Common myeloid progenitor, CD34-positive (primary cell): ENCODE measurements around the gene SDR9C7.
"Not testable (repeated sequence)": the region's sequence is repeated elsewhere in the genome, so short reads cannot be mapped to it uniquely, and the experiment has no call there.

Source experiments
- CTCF ChIA-PET: fragments of 350-600 bp; sonication (Branson Sonifier 250); formaldehyde crosslinking; loops from one replicate; lab custom pipeline; 2021; ENCODE audit warnings: antibody characterized with exemption; lab: Charles Lee
- POLR2A ChIA-PET: fragments of 350-600 bp; sonication (Branson Sonifier 250); formaldehyde crosslinking; loops from one replicate; lab custom pipeline; 2021; ENCODE audit warnings: antibody characterized with exemption; lab: Charles Lee
- DNase-seq, 3 donors: peaks; one replicate each; pipeline versions ENCODE4 v3.0.0 to v3.0.0-alpha.2; 2013
- H3K27ac ChIP-seq, 2 experiments: 1 replicate in 1 of 2; 2 replicates in 1 of 2; pipeline ENCODE4 v1.7.0; 2013; ENCODE audit warnings: inconsistent platforms in 2 of 2, low read length in 2 of 2, mild to moderate bottlenecking in 2 of 2, low read depth in 1 of 2, moderate library complexity in 1 of 2; ENCODE audit not compliant: severe bottlenecking in 2 of 2, insufficient read depth in 1 of 2, poor library complexity in 1 of 2
- H3K27me3 ChIP-seq, 5 experiments: replicated peaks in 2 of 5; 1 replicate in 3 of 5; 2 replicates in 2 of 5; pipeline versions ENCODE4 v1.6.1 to v1.7.0; 2013; ENCODE audit warnings: low read length in 4 of 5, mild to moderate bottlenecking in 2 of 5, moderate library complexity in 2 of 5, inconsistent platforms in 1 of 5; ENCODE audit not compliant: insufficient read depth in 5 of 5, control insufficient read depth in 4 of 5
- H3K36me3 ChIP-seq, 4 experiments: 1 replicate in 2 of 4; 2 replicates in 2 of 4; pipeline versions ENCODE4 v1.6.1 to v1.7.0; 2013; ENCODE audit warnings: low read length in 3 of 4, control low read depth in 1 of 4, mild to moderate bottlenecking in 1 of 4; ENCODE audit not compliant: control insufficient read depth in 4 of 4, insufficient read depth in 4 of 4
- H3K4me1 ChIP-seq, 4 experiments: 1 replicate in 3 of 4; 2 replicates in 1 of 4; pipeline versions ENCODE4 v1.6.1 to v1.7.1; 2013; ENCODE audit warnings: low read length in 3 of 4, mild to moderate bottlenecking in 3 of 4, control low read depth in 1 of 4, inconsistent platforms in 1 of 4, moderate library complexity in 1 of 4; ENCODE audit not compliant: control insufficient read depth in 4 of 4, insufficient read depth in 4 of 4; ENCODE audit errors: control extremely low read depth in 1 of 4
- H3K4me3 ChIP-seq, 7 experiments: 1 replicate in 4 of 7; 2 replicates in 3 of 7; pipeline versions ENCODE4 v1.5.1 to v1.7.0; 2013; ENCODE audit warnings: mild to moderate bottlenecking in 7 of 7, low read length in 6 of 7, moderate library complexity in 6 of 7, inconsistent platforms in 2 of 7, low read depth in 2 of 7, control low read depth in 1 of 7; ENCODE audit not compliant: insufficient read depth in 4 of 7, control insufficient read depth in 1 of 7; ENCODE audit errors: extremely low read depth in 1 of 7
- H3K9me3 ChIP-seq, 5 experiments: 1 replicate in 4 of 5; 2 replicates in 1 of 5; pipeline versions ENCODE4 v1.6.1 to v1.7.1; 2013; ENCODE audit warnings: low read length in 4 of 5, mild to moderate bottlenecking in 2 of 5, inconsistent platforms in 1 of 5, low read depth in 1 of 5, moderate library complexity in 1 of 5; ENCODE audit not compliant: control insufficient read depth in 4 of 5, insufficient read depth in 2 of 5; ENCODE audit errors: control extremely low read depth in 1 of 5
- WGBS: methylation state at CpG from one replicate; pipeline ENCODE4 v1.1.5; 2013; ENCODE audit not compliant: insufficient coverage; 5-methylcytosine and 5-hydroxymethylcytosine counted together

SDR9C7 gene

GRCh38 chr12:56941299-56942017, 7.2 kb upstream of the SDR9C7 start:
- DNase-seq: peak in 2 of 3 donors; percentile 70 to 86

DNA sequence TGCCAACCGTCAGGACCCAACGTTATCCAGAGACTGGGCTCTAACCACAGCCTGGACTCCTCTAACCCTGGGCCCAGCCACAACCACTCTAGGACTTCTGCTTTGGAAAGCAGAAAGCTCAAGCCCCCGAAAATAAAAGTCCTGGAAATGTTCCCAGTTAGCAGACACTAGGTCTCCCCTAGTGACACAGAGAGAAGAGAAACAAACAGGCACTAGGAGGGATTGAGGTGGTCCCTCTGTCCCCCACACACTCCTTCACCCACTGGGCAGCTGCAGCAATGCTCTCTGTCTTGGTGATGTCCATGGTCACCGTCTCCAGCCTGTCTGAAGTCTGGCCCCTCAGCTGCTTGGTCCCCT, 6.7 kb upstream of the SDR9C7 start:
- CTCF ChIA-PET, H3K9me3 ChIP-seq, H3K4me3 ChIP-seq, H3K36me3 ChIP-seq, H3K27ac ChIP-seq, H3K27me3 ChIP-seq, POLR2A ChIA-PET, DNase-seq: not testable (repeated sequence)
- H3K4me1 ChIP-seq: peaks cover 0 to 14% (median 13%) of the 10 kb centered on the region in 4 experiments
- WGBS: no CpG with 5 or more reads among the region's 4 CpGs

More at GRCh38 chr12:56941299-56942017, 7.2 kb upstream of the SDR9C7 start:
- H3K9me3 ChIP-seq: no peaks in the 10 kb centered on the region
- no peak overlapping the region for H3K4me3 ChIP-seq
- no peaks in the 10 kb centered on the region for H3K27me3 ChIP-seq
- H3K27ac ChIP-seq: no peak overlapping the region
- H3K4me1 ChIP-seq: peaks cover 0 to 14% (median 13%) of the 10 kb centered on the region in 4 experiments
- ChIA-PET CTCF (no interaction called here), POLR2A (no interaction called here)
- WGBS: 5% methylated on average over 2 of the region's 3 CpGs
- H3K36me3 ChIP-seq: no peaks in the 10 kb centered on the region

DNA sequence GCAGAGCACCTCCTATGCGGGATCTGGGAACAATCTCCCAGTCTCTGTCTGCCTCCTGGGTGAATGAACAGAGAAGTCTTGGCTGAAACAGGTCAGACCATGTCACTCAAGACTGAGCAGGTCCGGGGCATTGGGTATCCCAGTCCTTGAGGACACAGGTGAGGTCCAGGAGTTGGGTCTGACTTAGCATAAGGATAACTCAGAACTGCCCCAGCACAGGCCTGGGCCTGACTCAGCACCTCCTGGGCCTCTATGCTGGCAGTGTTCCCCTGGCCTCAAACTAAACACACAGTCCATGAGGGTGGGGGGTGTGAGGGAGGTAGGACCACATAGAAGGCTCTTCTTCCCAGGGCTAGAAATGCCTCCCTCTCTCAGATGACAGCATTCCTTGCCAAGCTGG, 1.5 kb upstream of the SDR9C7 start:
- DNase-seq: no peak
- Histone ChIP-seq H3K9me3 (no peaks in the 10 kb centered on the region), H3K27ac (no peak overlapping the region), H3K36me3 (no peaks in the 10 kb centered on the region), H3K4me3 (no peak overlapping the region), H3K27me3 (no peaks in the 10 kb centered on the region), H3K4me1 (peaks cover 6 to 25% (median 21%) of the 10 kb centered on the region in 4 experiments)
- CTCF ChIA-PET: no interaction called here
- POLR2A ChIA-PET: no interaction called here
- 100% methylated on average over 2 of the region's 2 CpGs for WGBS

DNA sequence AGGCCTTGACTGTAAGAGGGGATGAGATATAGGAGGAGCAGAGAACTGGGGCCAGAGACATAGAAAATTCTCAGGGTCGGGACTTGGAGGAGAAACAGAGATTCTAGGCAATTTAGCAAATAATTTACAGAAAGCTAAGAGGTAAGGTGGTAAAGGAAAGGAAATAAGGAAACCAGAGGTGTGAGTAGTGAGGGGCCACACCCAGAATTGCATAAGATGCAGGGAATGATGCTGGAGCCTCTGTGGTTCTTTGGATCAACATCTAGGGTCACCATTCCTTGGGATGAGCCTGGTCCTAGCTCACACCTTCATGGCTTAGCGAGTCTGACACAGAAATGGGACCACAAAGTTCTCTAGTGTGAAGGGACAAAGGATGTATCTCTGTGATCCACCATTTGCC, 949 bp upstream of the SDR9C7 start:
- 92% methylated on average over 2 of the region's 2 CpGs for WGBS
- POLR2A ChIA-PET: no interaction called here
- no peak overlapping the region for H3K4me3 ChIP-seq
- H3K4me1 ChIP-seq: peaks cover 6 to 29% (median 23%) of the 10 kb centered on the region in 4 experiments
- no peaks in the 10 kb centered on the region for H3K9me3 ChIP-seq
- no peak for DNase-seq
- H3K27ac ChIP-seq: no peak overlapping the region
- no peaks in the 10 kb centered on the region for H3K27me3 ChIP-seq
- H3K36me3 ChIP-seq: no peaks in the 10 kb centered on the region
- CTCF ChIA-PET: no interaction called here

DNA sequence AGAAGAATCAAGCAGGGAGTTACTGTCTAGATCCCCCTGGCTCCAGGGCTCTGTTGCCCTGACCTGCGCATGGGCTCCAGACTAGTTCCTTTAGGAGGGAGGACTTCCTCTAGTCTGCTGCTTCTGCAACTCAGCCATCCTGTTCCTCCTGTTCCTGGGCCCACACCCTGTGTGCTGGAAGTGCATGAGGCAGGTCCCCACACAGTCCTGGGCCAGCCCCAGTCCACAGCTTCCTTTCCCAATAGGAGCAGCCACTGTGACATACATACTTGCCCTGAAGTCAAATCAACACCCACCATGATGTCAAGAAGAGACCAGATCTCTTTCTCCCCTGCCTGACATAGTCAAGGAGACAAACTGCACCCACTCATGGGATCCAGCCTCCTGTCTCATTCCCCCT, 1.3 kb downstream of the SDR9C7 start:
- 80% methylated on average over 1 of the region's 1 CpG for WGBS
- Histone ChIP-seq H3K27ac (no peak overlapping the region), H3K36me3 (no peaks in the 10 kb centered on the region), H3K27me3 (no peaks in the 10 kb centered on the region), H3K4me1 (peaks cover 11 to 46% (median 31%) of the 10 kb centered on the region in 4 experiments), H3K9me3 (no peaks in the 10 kb centered on the region), H3K4me3 (no peak overlapping the region)
- POLR2A ChIA-PET: no interaction called here
- no peak for DNase-seq
- CTCF ChIA-PET: no interaction called here

DNA sequence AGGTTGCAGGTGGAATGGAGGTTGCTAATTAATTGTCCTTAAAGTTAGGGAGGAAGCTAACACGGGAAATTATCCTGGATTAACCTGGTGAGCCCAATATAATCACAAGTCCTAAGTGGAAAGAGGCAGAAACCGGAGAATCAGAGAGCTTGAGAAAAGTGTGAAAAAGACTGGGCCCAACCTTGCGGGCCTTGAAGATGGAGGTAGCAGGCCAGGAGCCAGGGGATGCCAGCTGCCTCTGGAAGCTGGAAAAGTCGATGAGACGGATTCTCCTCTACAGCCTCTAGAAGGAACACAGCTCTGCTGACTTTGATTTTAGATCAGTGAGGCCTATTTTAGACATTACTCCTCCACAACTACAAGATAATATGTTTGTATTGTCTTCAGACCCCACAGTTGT, 2.1 kb downstream of the SDR9C7 start:
- H3K4me1 ChIP-seq: peaks cover 11 to 52% (median 32%) of the 10 kb centered on the region in 4 experiments
- no peaks in the 10 kb centered on the region for H3K9me3 ChIP-seq
- H3K27ac ChIP-seq: peak overlapping the region; percentile 4 to 78
- peak overlapping the region in 1 of 7 experiments; percentile 44 for H3K4me3 ChIP-seq
- ChIA-PET CTCF (interaction anchor here (1.1 to 1.5 kb wide), 3 partner anchors 14 to 69 kb away, joined by 3 to 4 read pairs (median 4); a partner anchor contains a TSS), POLR2A (no interaction called here)
- WGBS: 67% methylated on average over 3 of the region's 5 CpGs
- H3K36me3 ChIP-seq: no peaks in the 10 kb centered on the region
- no peaks in the 10 kb centered on the region for H3K27me3 ChIP-seq
- DNase-seq: no peak

DNA sequence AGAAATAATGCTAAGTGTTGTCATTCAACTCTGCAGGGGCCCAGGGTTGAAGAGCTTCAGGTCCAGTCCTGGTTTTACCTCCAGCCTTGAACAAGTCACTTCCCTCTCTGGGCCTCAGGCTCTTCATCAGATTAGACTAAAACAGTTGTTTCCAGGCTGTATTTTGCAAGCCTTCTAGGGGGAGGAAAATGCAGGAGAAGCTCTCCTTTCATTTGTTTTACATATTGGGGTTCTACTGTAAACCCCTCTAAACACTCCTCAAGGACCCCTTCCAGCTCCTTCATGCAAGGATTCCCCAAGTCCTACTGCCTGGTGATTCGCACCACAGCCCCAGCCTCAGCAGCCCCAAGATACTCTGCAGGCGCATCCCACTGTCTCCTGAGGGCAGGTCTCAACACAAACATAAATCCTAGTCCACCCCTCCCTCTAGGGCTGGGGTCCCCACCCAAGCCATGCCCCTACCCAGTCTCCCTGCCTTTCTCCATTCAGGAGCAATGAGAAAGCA, 2.7 kb downstream of the SDR9C7 start:
- H3K27ac ChIP-seq: peak overlapping the region in 1 of 2 experiments; percentile 78
- no peaks in the 10 kb centered on the region for H3K36me3 ChIP-seq
- ChIA-PET POLR2A (no interaction called here), CTCF (interaction anchor here (1.1 to 1.5 kb wide), 3 partner anchors 14 to 70 kb away, joined by 3 to 4 read pairs (median 4); a partner anchor contains a TSS)
- peak; percentile 85 to 94 (median 94) for DNase-seq
- H3K27me3 ChIP-seq: no peaks in the 10 kb centered on the region
- H3K4me1 ChIP-seq: peaks cover 11 to 52% (median 32%) of the 10 kb centered on the region in 4 experiments
- peak overlapping the region in 5 of 7 experiments; percentile 8 to 57 (median 44) for H3K4me3 ChIP-seq
- H3K9me3 ChIP-seq: no peaks in the 10 kb centered on the region
- WGBS: no CpG with 5 or more reads among the region's 2 CpGs
